H9 (cell line): ENCODE results near the gene TCF7L2. TPM values are rescaled to one million over a fixed set of nuclear protein-coding genes. Genes with fewer than 3 reads are reported as not detected.

ENCODE experiments used
- DNase-seq: peaks from one replicate; pipeline ENCODE4 v3.0.0-alpha.2; 2017
- H2AFZ ChIP-seq: one replicate; pipeline ENCODE4 v1.6.1; 2013; ENCODE audit warnings: mild to moderate bottlenecking, low read length, control low read depth, moderate library complexity
- H2AK5ac ChIP-seq: 2 replicates; pipeline ENCODE4 v1.6.1; 2013; ENCODE audit warnings: low read length, control low read depth, mixed read lengths; ENCODE audit not compliant: insufficient read length
- H2BK120ac ChIP-seq: one replicate; pipeline ENCODE4 v1.6.1; 2013; ENCODE audit warnings: low read depth, mild to moderate bottlenecking, low read length, control low read depth, inconsistent platforms; ENCODE audit not compliant: poor library complexity, severe bottlenecking
- H2BK12ac ChIP-seq: 2 replicates; pipeline ENCODE4 v1.6.1; 2013; ENCODE audit warnings: low read length, control low read depth, mixed read lengths, low read depth; ENCODE audit not compliant: insufficient read length
- H2BK15ac ChIP-seq: 2 replicates; pipeline ENCODE4 v1.6.1; 2013; ENCODE audit warnings: low read depth, low read length, control low read depth
- H2BK20ac ChIP-seq: one replicate; pipeline ENCODE4 v1.6.1; 2013; ENCODE audit warnings: low read depth, mild to moderate bottlenecking, low read length, control low read depth, inconsistent platforms; ENCODE audit not compliant: poor library complexity, severe bottlenecking
- H2BK5ac ChIP-seq: 2 replicates; pipeline ENCODE4 v1.6.1; 2013; ENCODE audit warnings: low read length, control low read depth, mixed read lengths; ENCODE audit not compliant: insufficient read length
- H3K14ac ChIP-seq: 2 replicates; pipeline ENCODE4 v1.6.1; 2013; ENCODE audit warnings: low read length, control low read depth; ENCODE audit not compliant: insufficient read depth
- H3K18ac ChIP-seq: 2 replicates; pipeline ENCODE4 v1.6.1; 2013; ENCODE audit warnings: low read depth, mild to moderate bottlenecking, mixed read lengths, low read length, control low read depth; ENCODE audit not compliant: insufficient read length
- H3K23ac ChIP-seq: 2 replicates; pipeline ENCODE4 v1.6.1; 2013; ENCODE audit warnings: low read length, control low read depth, mixed read lengths, low read depth; ENCODE audit not compliant: insufficient read length
- H3K23me2 ChIP-seq: 2 replicates; pipeline ENCODE4 v1.6.1; 2013; ENCODE audit warnings: low read depth, mild to moderate bottlenecking, mixed read lengths, low read length, control low read depth; ENCODE audit not compliant: insufficient read length, poor library complexity, severe bottlenecking
- H3K27ac ChIP-seq: 2 replicates; pipeline ENCODE4 v1.5.1; 2013; ENCODE audit warnings: low read length, control low read depth, mixed read lengths, low read depth; ENCODE audit not compliant: insufficient read length
- H3K27me3 ChIP-seq: 2 replicates; pipeline ENCODE4 v1.6.1; 2013; ENCODE audit warnings: low read length, control low read depth, inconsistent platforms; ENCODE audit not compliant: insufficient read depth
- H3K4ac ChIP-seq: 2 replicates; pipeline ENCODE4 v1.6.1; 2013; ENCODE audit warnings: low read depth, mild to moderate bottlenecking, control low read depth, inconsistent platforms, low read length, moderate library complexity
- H3K4me1 ChIP-seq: 2 replicates; pipeline ENCODE4 v1.6.1; 2013; ENCODE audit warnings: low read length, control low read depth, inconsistent platforms; ENCODE audit not compliant: insufficient read depth
- H3K4me2 ChIP-seq: 2 replicates; pipeline ENCODE4 v1.6.1; 2013; ENCODE audit warnings: low read length, control low read depth, mixed read lengths; ENCODE audit not compliant: insufficient read length, insufficient read depth
- H3K56ac ChIP-seq: 2 replicates; pipeline ENCODE4 v1.6.1; 2013; ENCODE audit warnings: low read depth, mild to moderate bottlenecking, mixed read lengths, low read length, control low read depth; ENCODE audit not compliant: insufficient read length
- H3K79me1 ChIP-seq: 2 replicates; pipeline ENCODE4 v1.6.1; 2013; ENCODE audit warnings: low read depth, mild to moderate bottlenecking, moderate library complexity, low read length, control low read depth, inconsistent platforms; ENCODE audit not compliant: insufficient read depth, poor library complexity, severe bottlenecking
- H3K79me2 ChIP-seq: 2 replicates; pipeline ENCODE4 v1.6.1; 2013; ENCODE audit warnings: low read length, control low read depth, inconsistent platforms; ENCODE audit not compliant: insufficient read depth
- H3K9ac ChIP-seq: 2 replicates; pipeline ENCODE4 v1.6.1; 2013; ENCODE audit warnings: low read length, control low read depth, mixed read lengths; ENCODE audit not compliant: insufficient read length; ENCODE audit errors: extremely low read depth
- H3K9me3 ChIP-seq: one replicate; pipeline ENCODE4 v1.6.1; 2013; ENCODE audit warnings: low read depth, low read length, inconsistent platforms; ENCODE audit not compliant: control insufficient read depth
- H3T11ph ChIP-seq: one replicate; pipeline ENCODE4 v1.6.1; 2013; ENCODE audit warnings: mild to moderate bottlenecking, low read length, control low read depth, inconsistent platforms
- H4K20me1 ChIP-seq: one replicate; pipeline ENCODE4 v1.6.1; 2013; ENCODE audit not compliant: control insufficient read depth, insufficient read length, insufficient read depth
- H4K5ac ChIP-seq: 2 replicates; pipeline ENCODE4 v1.6.1; 2013; ENCODE audit warnings: low read depth, mild to moderate bottlenecking, mixed read lengths, low read length, control low read depth; ENCODE audit not compliant: insufficient read length
- H4K8ac ChIP-seq: replicated peaks from 2 replicates; pipeline ENCODE4 v1.6.1; 2013; ENCODE audit warnings: low read length, control low read depth, mixed read lengths, low read depth; ENCODE audit not compliant: insufficient read length
- H4K91ac ChIP-seq: 2 replicates; pipeline ENCODE4 v1.6.1; 2013; ENCODE audit warnings: low read depth, mild to moderate bottlenecking, moderate library complexity, mixed read lengths, low read length, control low read depth; ENCODE audit not compliant: insufficient read length
- H3K27ac Mint-ChIP-seq, 3 experiments: 2 replicates in 2 of 3; 3 replicates in 1 of 3; pipeline ENCODE4 v1.8.0; 2020 to 2021; ENCODE audit warnings: mixed read lengths in 3 of 3, mild to moderate bottlenecking in 1 of 3, moderate library complexity in 1 of 3
- H3K27me3 Mint-ChIP-seq: 2 replicates; pipeline ENCODE4 v1.8.0; 2021; ENCODE audit warnings: low read depth, mild to moderate bottlenecking, moderate library complexity, mixed read lengths
- H3K36me3 Mint-ChIP-seq, 3 experiments: 2 replicates in 2 of 3; 3 replicates in 1 of 3; pipeline ENCODE4 v1.8.0; 2020 to 2021; ENCODE audit warnings: low read depth in 3 of 3, mixed read lengths in 3 of 3; ENCODE audit not compliant: insufficient read depth in 1 of 3
- H3K4me1 Mint-ChIP-seq, 2 experiments: 2 replicates each; pipeline ENCODE4 v1.8.0; 2020; ENCODE audit warnings: mixed read lengths in 2 of 2
- H3K4me3 Mint-ChIP-seq, 2 experiments: 2 replicates in 1 of 2; 3 replicates in 1 of 2; pipeline ENCODE4 v1.8.0; 2020 to 2021; ENCODE audit warnings: mild to moderate bottlenecking in 2 of 2, mixed read lengths in 2 of 2, moderate library complexity in 1 of 2
- H3K9me3 Mint-ChIP-seq, 2 experiments: 2 replicates in 1 of 2; 3 replicates in 1 of 2; pipeline ENCODE4 v1.8.0; 2020; ENCODE audit warnings: mild to moderate bottlenecking in 2 of 2, mixed read lengths in 2 of 2, moderate library complexity in 1 of 2
- CTCF ChIP-seq: fragments of 200-600 bp; sonication (generic); conservative IDR thresholded peaks from 3 replicates; pipeline ENCODE4 v1.8.0; 2021; ENCODE audit warnings: antibody characterized with exemption, mild to moderate bottlenecking
- WGBS: extraction: QIAGEN DNeasy Blood & Tissue Kit; methylation state at CpG from one replicate; pipeline ENCODE4 v1.1.7; 2013; ENCODE audit warnings: missing lambda C conversion rate, low lambda C conversion rate, mixed read lengths; ENCODE audit not compliant: insufficient read length; ENCODE audit errors: extremely low coverage; 5-methylcytosine and 5-hydroxymethylcytosine counted together
- total RNA-seq: library from RNA; stranded (reverse); gene quantifications from 2 replicates; pipeline ENCODE4 v1.2.1, GENCODE V29; 2021

The TCF7L2 gene
- total RNA-seq, 1 experiment from 2014 or later, result 71.1 TPM

- Histone ChIP-seq H2AFZ (no peak overlapping the region), H2BK12ac (no peak overlapping the region), H3K4me1 (peaks cover 37% of the 10 kb centered on the region), H3K79me1 (peaks cover 8% of the 10 kb centered on the region), H3K79me2 (peaks cover 23% of the 10 kb centered on the region; the same call in 1 of the 2 replicates), H3K27ac (no peak overlapping the region), H3K18ac (no peak overlapping the region), H3T11ph (no peak overlapping the region), H3K9me3 (no peaks in the 10 kb centered on the region), H4K5ac (no peak overlapping the region), H4K20me1 (no peaks in the 10 kb centered on the region), H2BK120ac (no peak overlapping the region), H3K4ac (no peak overlapping the region), H4K91ac (no peak overlapping the region), H3K14ac (no peak overlapping the region), H2AK5ac (no peak overlapping the region), H3K56ac (no peak overlapping the region), H3K27me3 (no peaks in the 10 kb centered on the region), H2BK15ac (no peak overlapping the region), H4K8ac (no peak overlapping the region), H3K23ac (no peak overlapping the region), H2BK20ac (no peak overlapping the region), H2BK5ac (no peak overlapping the region), H3K23me2 (no peaks in the 10 kb centered on the region), H3K4me2 (no peak overlapping the region), H3K9ac (no peak overlapping the region)
- no peak for DNase-seq
- H3K27me3 Mint-ChIP-seq, result no peaks in the 10 kb centered on the region
- no peaks in the 10 kb centered on the region; a peak in 1 of 5 replicates for H3K9me3 Mint-ChIP-seq
- peak overlapping the region in 1 of 3 experiments; percentile 76; a peak in 2 of 7 replicates for H3K27ac Mint-ChIP-seq
- no CpG with 5 or more reads among the region's 1 CpG for WGBS
- peaks cover 42 to 47% of the 10 kb centered on the region in 2 experiments for H3K4me1 Mint-ChIP-seq
- H3K36me3 Mint-ChIP-seq, result peaks cover 0 to 9% (median 6%) of the 10 kb centered on the region in 3 experiments; a peak in 4 of 7 replicates
- H3K4me3 Mint-ChIP-seq, result no peak overlapping the region
- TF ChIP-seq CTCF, result no peak
Measured at GRCh38 chr10:113055458-113055857, 105.4 kb downstream of the TCF7L2 start.
